ENCODE results near the gene OPN4. TPM values are rescaled to one million over a fixed set of nuclear protein-coding genes. Genes with fewer than 3 reads are reported as not detected.

Gene OPN4
- total and polyA plus RNA-seq, 10 donors, result not detected

DNA sequence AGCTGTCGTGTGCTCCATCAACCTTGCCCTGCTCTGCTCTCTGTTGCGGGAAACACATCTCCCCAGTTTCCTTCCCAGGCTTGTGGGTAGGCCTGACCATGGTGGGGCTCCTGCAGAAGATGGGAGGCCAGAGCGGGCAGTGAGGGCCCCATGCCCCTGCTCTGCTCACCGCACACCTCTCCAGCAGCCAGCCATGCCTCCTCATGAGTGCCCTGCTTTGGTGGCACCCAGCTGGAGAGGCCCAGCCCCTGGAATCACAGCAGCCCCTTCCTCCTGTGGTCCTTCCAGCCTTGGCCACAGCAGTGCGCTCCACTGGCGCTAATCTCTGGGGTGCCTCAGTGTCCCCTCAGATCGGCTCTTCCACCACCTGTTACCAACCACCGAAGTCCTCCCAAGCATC is 4.2 kb upstream of the OPN4 start:
- peak; percentile 57 for DNase-seq
- intact Hi-C loops (cut with DNase I; ENCODE audit: low total_unique reads), result no loop called here
- Histone ChIP-seq H3K4me1 (peaks cover 0 to 11% (median 3%) of the 10 kb centered on the region in 6 donors), H3K4me3 (no peak overlapping the region), H3K9me3 (no peaks in the 10 kb centered on the region), H3K36me3 (no peaks in the 10 kb centered on the region), H3K27me3 (replicated peaks in 1 of 7) (peaks cover 0 to 39% (median 0%) of the 10 kb centered on the region in 7 donors), H3K27ac (no peak overlapping the region)
- 89 to 94% (median 94%) methylated on average over 5 to 8 of the region's 8 CpGs for WGBS, 5 donors
- TF ChIP-seq POLR2AphosphoS5 (IDR thresholded peaks at IDR 0.05) (no peak), CTCF (IDR thresholded peaks at IDR 0.05 in 8 of 11, conservative IDR thresholded peaks at IDR 0.05 in 3 of 11) (no peak), POLR2A (IDR thresholded peaks at IDR 0.05) (no peak)

DNA sequence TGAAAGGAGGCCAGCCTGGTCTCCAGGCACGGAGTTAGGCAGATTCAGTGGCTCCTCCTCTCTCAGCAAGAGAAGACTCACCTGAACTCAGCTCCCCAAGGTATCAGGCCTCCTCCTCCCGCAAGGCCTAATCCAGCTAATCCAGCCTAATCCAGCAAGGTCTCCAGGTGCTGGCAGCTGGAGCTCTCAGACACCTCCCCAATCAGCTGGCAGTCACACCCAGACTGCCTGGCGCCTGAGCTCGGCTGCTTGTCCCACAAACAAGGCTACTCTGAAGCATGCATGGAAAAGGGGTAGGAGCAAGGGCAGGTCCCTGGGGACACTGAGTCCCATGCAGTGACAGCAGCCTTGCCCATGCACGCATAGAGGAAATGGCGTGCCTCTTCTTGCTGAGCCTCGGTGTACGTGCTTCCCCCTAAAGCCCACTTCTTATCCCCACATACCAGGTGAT is 3.3 kb upstream of the OPN4 start:
- Histone ChIP-seq H3K36me3 (no peaks in the 10 kb centered on the region), H3K27me3 (replicated peaks in 1 of 7) (peaks cover 0 to 41% (median 0%) of the 10 kb centered on the region in 7 donors), H3K4me3 (no peak overlapping the region), H3K9me3 (no peaks in the 10 kb centered on the region), H3K4me1 (peaks cover 0 to 11% (median 3%) of the 10 kb centered on the region in 6 donors), H3K27ac (no peak overlapping the region)
- peak; percentile 54 for DNase-seq
- 75 to 90% (median 85%) methylated on average over 5 to 8 of the region's 8 CpGs for WGBS, 5 donors
- TF ChIP-seq CTCF (IDR thresholded peaks at IDR 0.05 in 8 of 11, conservative IDR thresholded peaks at IDR 0.05 in 3 of 11) (no peak), POLR2AphosphoS5 (IDR thresholded peaks at IDR 0.05) (no peak), POLR2A (IDR thresholded peaks at IDR 0.05) (no peak)
- intact Hi-C loops (cut with DNase I; ENCODE audit: low total_unique reads), result no loop called here

DNA sequence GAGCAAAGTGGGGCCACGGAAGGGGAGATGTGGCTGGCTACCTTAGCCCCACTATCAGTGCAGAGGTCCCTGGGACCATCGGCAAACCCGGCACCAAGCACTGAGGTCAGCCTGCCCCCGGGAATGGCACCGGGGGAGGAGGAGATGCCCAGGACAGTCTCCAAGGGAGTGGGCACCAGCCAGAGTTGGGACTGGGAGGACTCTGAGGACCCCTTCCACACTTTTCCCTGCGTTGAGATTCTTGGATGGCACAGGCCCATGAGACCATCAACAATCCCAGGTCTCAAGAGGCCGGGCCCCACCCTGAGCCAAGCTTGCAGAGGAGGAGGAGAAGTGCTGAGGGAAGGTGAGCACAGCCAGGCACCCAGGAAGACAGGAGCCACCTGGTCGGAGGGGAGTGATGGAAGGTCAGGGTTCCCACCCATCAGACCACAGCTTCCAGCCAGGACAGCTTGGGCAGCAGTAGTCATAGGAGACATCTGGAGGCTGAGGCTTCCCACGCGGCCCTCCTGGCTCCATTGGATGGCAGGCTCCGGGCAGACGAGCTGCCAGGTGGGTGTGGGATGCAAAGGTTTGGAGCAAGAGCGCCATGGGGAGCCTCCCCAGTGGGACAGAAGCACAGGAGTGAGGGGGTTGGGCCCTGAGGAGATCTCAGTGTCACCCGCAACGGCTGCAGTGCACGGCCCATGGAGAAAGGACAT is 2.6 kb upstream of the OPN4 start:
- WGBS, 5 donors, result 80 to 94% (median 84%) methylated on average over 12 to 16 of the region's 16 CpGs
- H3K27ac ChIP-seq, result no peak overlapping the region
- no peak for TF ChIP-seq POLR2AphosphoS5 (IDR thresholded peaks at IDR 0.05)
- intact Hi-C loops (cut with DNase I; ENCODE audit: low total_unique reads), result no loop called here
- peaks cover 0 to 11% (median 3%) of the 10 kb centered on the region in 6 donors for H3K4me1 ChIP-seq
- H3K27me3 ChIP-seq (replicated peaks in 1 of 7), result peaks cover 0 to 48% (median 0%) of the 10 kb centered on the region in 7 donors
- no peaks in the 10 kb centered on the region for H3K9me3 ChIP-seq
- DNase-seq, result peak; percentile 67
- H3K36me3 ChIP-seq, result no peaks in the 10 kb centered on the region
- no peak overlapping the region for H3K4me3 ChIP-seq

- 63 to 77% (median 71%) methylated on average over 9 to 14 of the region's 14 CpGs for WGBS, 5 donors
- Histone ChIP-seq H3K9me3 (no peaks in the 10 kb centered on the region), H3K27ac (no peak overlapping the region), H3K36me3 (no peaks in the 10 kb centered on the region), H3K4me3 (no peak overlapping the region), H3K27me3 (replicated peaks in 1 of 7) (peaks cover 0 to 56% (median 0%) of the 10 kb centered on the region in 7 donors), H3K4me1 (peaks cover 0 to 11% (median 3%) of the 10 kb centered on the region in 6 donors)
- intact Hi-C loops (cut with DNase I; ENCODE audit: low total_unique reads), result no loop called here
- TF ChIP-seq POLR2A (IDR thresholded peaks at IDR 0.05), result no peak
- TF ChIP-seq POLR2AphosphoS5 (IDR thresholded peaks at IDR 0.05), result no peak
- TF ChIP-seq CTCF (IDR thresholded peaks at IDR 0.05 in 8 of 11, conservative IDR thresholded peaks at IDR 0.05 in 3 of 11), result no peak
- peak; percentile 59 for DNase-seq
These were observed 1.8 kb upstream of the OPN4 start for GRCh38 chr10:86652361-86653202.
